Calu3 (cell line): ENCODE data around the gene KRT8. TPM values are rescaled to one million over a fixed set of nuclear protein-coding genes. Genes with fewer than 3 reads are reported as not detected.
"Not testable (repeated sequence)": the region's sequence is repeated elsewhere in the genome, so short reads cannot be mapped to it uniquely, and the experiment has no call there.

ENCODE experiments used
- BruUV-seq: library from RNA; stranded (reverse); fragments of 400-500 nt; replicated peaks from 2 replicates; lab custom pipeline; 2021; lab: Mats Ljungman, UMichigan
- CTCF ChIA-PET: fragments of 300-600 bp; sonication (Branson Sonifier 250); formaldehyde crosslinking; loops from one replicate; lab custom pipeline; 2022; ENCODE audit warnings: antibody characterized with exemption; lab: Charles Lee
- DNase-seq: peaks from one replicate; pipeline ENCODE4 v3.0.0; 2022
- H3K27ac Mint-ChIP-seq: one replicate; pipeline ENCODE4 v1.8.0; 2022; ENCODE audit warnings: mixed read lengths; ENCODE audit not compliant: unreplicated experiment
- H3K27me3 Mint-ChIP-seq: one replicate; pipeline ENCODE4 v1.8.0; 2022; ENCODE audit warnings: mixed read lengths; ENCODE audit not compliant: unreplicated experiment
- H3K36me3 Mint-ChIP-seq: one replicate; pipeline ENCODE4 v1.8.0; 2022; ENCODE audit warnings: mild to moderate bottlenecking, moderate library complexity, mixed read lengths; ENCODE audit not compliant: insufficient read depth, unreplicated experiment
- H3K4me1 Mint-ChIP-seq: one replicate; pipeline ENCODE4 v1.8.0; 2022; ENCODE audit warnings: mild to moderate bottlenecking, low read depth, mixed read lengths; ENCODE audit not compliant: unreplicated experiment
- H3K4me3 Mint-ChIP-seq: one replicate; pipeline ENCODE4 v1.8.0; 2022; ENCODE audit warnings: mild to moderate bottlenecking, low read depth, moderate library complexity, mixed read lengths; ENCODE audit not compliant: unreplicated experiment
- H3K9me3 Mint-ChIP-seq: one replicate; pipeline ENCODE4 v1.8.0; 2022; ENCODE audit warnings: low read depth, mixed read lengths; ENCODE audit not compliant: unreplicated experiment
- CTCF ChIP-seq: fragments of 200-600 bp; IDR thresholded peaks from one replicate; pipeline ENCODE4 v1.8.0; 2022; ENCODE audit warnings: antibody characterized with exemption; ENCODE audit not compliant: unreplicated experiment
- intact Hi-C: fragments of 100-400 bp; cut with micrococcal nuclease; formaldehyde crosslinking; loops from one replicate; pipeline ENCODE4 v1.10.0; 2022; ENCODE audit not compliant: unreplicated experiment
- total RNA-seq: library from RNA; stranded (reverse); gene quantifications from 2 replicates; pipeline ENCODE4 v1.2.3, GENCODE V29; 2022

KRT8 gene
- total RNA-seq, 1 experiment from 2014 or later, result 2,474 TPM

DNA sequence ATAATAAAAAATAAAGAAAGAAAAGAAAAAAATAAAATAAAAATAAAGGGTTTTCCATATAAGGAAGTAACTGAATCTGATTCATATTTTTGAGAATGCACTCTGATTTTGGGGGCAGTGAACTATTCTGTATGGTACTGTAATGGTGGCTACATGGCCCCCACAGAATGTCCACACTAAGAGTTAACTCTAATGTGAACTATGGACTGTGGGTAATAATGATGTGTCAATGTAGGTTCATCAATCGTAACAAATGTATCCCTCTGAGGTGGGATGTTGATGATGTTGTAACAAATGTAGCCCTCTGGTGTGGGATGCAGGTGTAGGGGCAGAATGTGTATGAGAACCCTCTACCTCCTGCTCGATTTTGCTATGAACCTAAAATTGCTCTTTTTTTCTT, 13.8 kb downstream of the KRT8 start:
- Mint-ChIP-seq H3K9me3 (no peaks in the 10 kb centered on the region), H3K36me3 (peaks cover 48% of the 10 kb centered on the region), H3K27ac (no peak overlapping the region), H3K4me1 (peaks cover 7% of the 10 kb centered on the region), H3K4me3 (no peak overlapping the region), H3K27me3 (no peaks in the 10 kb centered on the region)
- TF ChIP-seq CTCF, result no peak
- no peak for DNase-seq
- intact Hi-C loops, result no loop called here
- CTCF ChIA-PET, result interaction anchor here (0.7 kb wide), 1 partner anchor 169 kb away, joined by 5 read pairs; no protein-coding TSS in a partner anchor
- BruUV-seq, result no TSS peak

- no peak overlapping the region for H3K4me3 Mint-ChIP-seq
- H3K4me1 Mint-ChIP-seq, result peaks cover 1% of the 10 kb centered on the region
- CTCF ChIA-PET, result no interaction called here
- peak overlapping the region; percentile 52 for H3K27ac Mint-ChIP-seq
- no peaks in the 10 kb centered on the region for H3K27me3 Mint-ChIP-seq
- peaks cover 41% of the 10 kb centered on the region for H3K36me3 Mint-ChIP-seq
- no peaks in the 10 kb centered on the region for H3K9me3 Mint-ChIP-seq
- TF ChIP-seq CTCF, result no peak
- BruUV-seq, result no TSS peak
- DNase-seq, result no peak
- intact Hi-C loops, result no loop called here
These were observed 14.5 kb downstream of the KRT8 start for GRCh38 chr12:52890417-52890816.

DNA sequence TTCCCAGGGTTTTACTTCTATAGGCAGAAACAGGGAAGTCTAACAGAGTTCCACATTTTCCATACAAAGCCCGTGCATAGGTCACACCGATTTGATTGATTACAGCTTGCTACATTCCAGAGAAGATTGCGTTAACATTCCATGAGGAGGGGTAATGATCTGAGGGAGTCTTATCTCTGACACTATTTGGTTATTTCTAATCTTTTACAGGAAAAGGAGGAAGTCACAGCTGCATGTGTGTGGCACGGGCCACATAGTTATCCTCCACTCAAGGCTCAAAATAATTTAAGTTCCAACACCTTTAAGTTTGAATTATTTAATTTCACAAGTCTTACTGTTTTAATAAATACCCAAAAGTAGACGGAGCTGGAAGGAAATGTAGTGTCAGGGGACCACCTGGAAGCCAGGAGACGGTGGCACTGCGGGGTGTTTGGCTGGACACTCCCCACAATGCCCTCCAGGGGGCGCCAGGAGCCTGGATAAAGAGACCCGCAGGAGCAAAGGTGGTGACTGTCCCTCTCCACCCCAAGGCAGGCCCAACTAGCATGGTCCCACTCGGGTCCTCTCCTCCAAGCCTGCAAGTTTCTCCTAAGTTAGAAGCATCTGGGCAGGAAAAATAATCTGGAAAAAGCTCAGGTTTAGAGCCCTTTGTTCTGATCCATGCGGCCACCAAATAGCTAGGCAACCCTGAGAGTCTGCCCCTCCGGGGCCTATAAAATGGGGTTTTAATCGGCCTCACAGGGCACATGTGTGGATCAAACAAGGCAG, 20.2 kb downstream of the KRT8 start:
- BruUV-seq, result no TSS peak
- intact Hi-C loops, result loop anchor here (1.0 to 5.0 kb wide), 3 partner anchors 92 to 737 kb away; no protein-coding TSS in a partner anchor
- peak; percentile 92 for TF ChIP-seq CTCF
- H3K4me1 Mint-ChIP-seq, result no peaks in the 10 kb centered on the region
- H3K9me3 Mint-ChIP-seq, result no peaks in the 10 kb centered on the region
- peak overlapping the region; percentile 19 for H3K4me3 Mint-ChIP-seq
- peak overlapping the region; percentile 95 for H3K27ac Mint-ChIP-seq
- no peaks in the 10 kb centered on the region for H3K27me3 Mint-ChIP-seq
- DNase-seq, result peak; percentile 85
- CTCF ChIA-PET, result interaction anchor here (0.6 to 2.9 kb wide), 21 partner anchors 10 to 741 kb away, joined by 3 to 85 read pairs (median 4); partner anchors contain the start of gene KRT8
- peaks cover 13% of the 10 kb centered on the region for H3K36me3 Mint-ChIP-seq

DNA sequence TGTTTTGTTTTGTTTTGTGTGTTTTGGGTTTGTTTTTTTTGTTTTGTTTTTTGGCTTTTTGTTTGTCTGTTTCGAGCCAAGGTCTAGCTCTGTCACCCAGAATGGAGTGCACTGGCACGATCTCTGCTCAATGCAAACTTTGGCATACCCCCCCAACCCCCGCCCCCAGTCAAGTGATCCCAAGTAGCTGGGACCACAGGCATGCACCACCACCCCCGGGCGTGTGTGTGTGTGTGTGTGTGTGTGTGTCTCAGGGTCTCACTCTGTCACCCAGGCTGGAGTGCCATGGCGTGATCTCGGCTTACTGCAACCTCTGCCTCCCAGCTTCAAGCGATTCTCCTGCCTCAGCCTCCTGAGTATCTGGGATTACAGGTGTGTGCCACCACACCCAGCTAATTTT, 24.4 kb downstream of the KRT8 start:
- not testable (repeated sequence) for DNase-seq, H3K36me3 Mint-ChIP-seq, BruUV-seq, H3K4me3 Mint-ChIP-seq, H3K27me3 Mint-ChIP-seq, H3K27ac Mint-ChIP-seq, H3K9me3 Mint-ChIP-seq
- CTCF ChIA-PET, result interaction anchor here (1.4 to 2.1 kb wide), 7 partner anchors 10 to 876 kb away, joined by 3 to 22 read pairs (median 11); no protein-coding TSS in a partner anchor
- intact Hi-C loops, result loop anchor here (2.0 to 5.0 kb wide), 2 partner anchors 490 to 733 kb away; no protein-coding TSS in a partner anchor
- peaks cover 29% of the 10 kb centered on the region for H3K4me1 Mint-ChIP-seq
